HG03460 (cell line): ENCODE results near the gene CRYBG1.
"Not testable (repeated sequence)": the region's sequence is repeated elsewhere in the genome, so short reads cannot be mapped to it uniquely, and the experiment has no call there.

ENCODE experiments used
- ATAC-seq: cut with Tn5 transposase; IDR thresholded peaks from one replicate; pipeline ENCODE4 v1.9.1; 2021; ENCODE audit not compliant: unreplicated experiment

Gene CRYBG1

DNA sequence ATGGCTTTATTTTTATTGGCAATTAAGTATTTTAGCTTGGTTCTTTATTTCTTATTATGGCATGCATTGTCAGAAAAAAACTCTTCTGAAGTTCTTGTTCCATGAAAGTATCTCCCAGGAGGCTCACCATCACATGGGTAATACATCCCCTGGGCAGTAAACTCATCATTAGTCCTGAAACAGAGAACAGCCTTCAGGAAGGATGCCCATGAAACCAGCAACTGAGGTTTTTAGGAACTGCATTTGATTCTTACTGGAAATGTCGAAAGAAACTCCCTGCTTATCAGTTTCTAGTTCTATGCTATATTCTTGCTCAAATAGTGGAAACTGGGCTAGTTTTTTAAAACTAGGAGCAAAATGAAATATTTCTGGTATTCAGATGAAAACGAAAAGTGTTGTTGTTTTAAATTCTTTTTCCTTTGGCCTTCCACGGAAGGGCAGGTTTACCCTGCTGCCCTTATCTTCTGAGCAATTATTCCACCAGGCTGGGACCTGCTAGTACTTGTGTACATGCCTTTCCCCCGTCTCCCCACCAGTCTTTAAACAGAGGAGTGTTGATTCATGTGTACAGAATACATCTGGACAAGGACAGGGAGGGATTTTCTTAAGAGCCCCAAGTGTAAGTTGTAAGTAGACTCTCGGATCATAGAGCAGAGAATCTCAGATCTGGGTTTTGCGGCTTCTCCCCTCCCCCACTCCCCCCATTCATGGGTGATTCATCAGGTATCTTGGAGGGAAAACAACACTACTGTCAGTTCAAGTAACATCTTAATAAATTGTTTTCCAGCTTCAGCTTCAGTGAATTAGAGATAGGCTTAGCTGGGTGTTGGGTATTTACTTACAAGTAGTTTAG, 187.3 kb downstream of the CRYBG1 start:
- no peak for ATAC-seq

- ATAC-seq: not testable (repeated sequence)
Observed at GRCh38 chr6:106548926-106549455, 188.5 kb downstream of the CRYBG1 start.

GRCh38 chr6:106549521-106549920, 189.0 kb downstream of the CRYBG1 start:
- ATAC-seq: no peak

DNA sequence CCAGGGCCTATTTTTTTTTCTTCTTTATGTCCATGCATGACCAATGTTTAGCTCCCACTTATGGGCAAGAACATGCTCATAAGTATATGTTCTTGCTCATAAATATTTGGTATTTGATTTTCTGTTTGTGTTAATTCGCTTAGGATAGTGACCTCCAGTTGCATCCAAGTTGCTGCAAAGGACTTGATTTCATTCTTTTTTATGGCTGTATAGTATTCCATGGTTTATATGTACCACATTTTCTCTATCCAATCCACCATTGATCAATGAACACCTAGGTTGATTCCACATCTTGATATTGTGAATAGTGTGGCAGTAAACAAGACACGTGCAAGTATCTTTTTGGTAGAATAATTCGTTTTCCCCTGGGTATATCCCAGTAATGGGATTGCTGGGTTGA, 190.6 kb downstream of the CRYBG1 start:
- ATAC-seq: no peak

- ATAC-seq: no peak
Observed at GRCh38 chr6:106553440-106553839, 192.9 kb downstream of the CRYBG1 start.

DNA sequence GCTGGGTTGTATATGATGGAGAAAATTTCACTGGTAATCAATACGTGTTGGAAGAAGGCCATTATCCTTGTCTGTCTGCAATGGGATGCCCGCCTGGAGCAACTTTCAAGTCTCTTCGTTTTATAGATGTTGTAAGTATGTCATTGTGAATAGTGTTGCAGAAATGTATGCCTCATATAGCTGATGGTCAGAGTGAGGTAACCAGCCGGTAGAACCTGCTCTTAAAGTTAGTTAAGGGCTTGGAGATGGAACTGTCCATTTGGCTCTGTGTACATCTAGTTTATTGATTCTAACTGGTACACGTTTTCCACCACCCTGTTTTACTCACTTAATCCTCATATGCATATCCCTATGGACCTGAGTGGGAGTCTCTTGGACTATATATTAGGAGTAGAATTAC, 195.2 kb downstream of the CRYBG1 start:
- no peak for ATAC-seq

GRCh38 chr6:106556368-106556960, 195.9 kb downstream of the CRYBG1 start:
- no peak for ATAC-seq

GRCh38 chr6:106557837-106558236, 197.3 kb downstream of the CRYBG1 start:
- ATAC-seq: no peak

GRCh38 chr6:106558364-106558763, 197.8 kb downstream of the CRYBG1 start:
- no peak for ATAC-seq

- ATAC-seq: not testable (repeated sequence)
Observed at GRCh38 chr6:106559659-106560058, 199.1 kb downstream of the CRYBG1 start.

DNA sequence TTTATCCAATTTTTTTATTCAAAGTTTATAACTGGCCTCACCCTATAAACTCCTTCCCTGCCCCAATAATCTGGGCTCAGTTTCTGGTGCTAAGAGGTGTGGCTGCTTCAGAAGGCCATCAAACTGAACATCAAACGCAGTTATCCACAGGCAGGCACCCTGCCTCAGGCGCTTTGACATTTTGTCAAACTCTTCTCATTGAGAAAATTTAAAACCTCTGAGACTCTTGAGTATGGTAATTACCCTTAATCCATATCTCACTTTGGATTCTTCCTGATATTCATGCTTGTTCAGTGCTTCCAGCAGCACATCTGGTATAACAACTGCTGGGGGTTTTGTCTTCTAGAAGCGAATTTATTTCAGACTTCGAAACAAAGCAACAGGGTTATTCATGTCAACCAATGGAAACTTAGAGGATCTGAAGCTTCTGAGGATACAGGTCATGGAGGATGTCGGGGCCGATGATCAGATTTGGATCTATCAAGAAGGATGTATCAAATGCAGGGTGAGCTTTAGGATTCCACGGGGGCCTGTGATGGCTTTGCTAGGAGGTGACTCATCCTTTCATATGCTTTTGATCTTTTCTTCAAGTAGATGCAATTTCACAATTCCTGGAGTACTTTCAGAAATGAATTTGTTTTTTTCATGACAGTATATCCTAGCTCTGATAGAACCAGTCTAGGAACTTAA, 200.6 kb downstream of the CRYBG1 start:
- no peak for ATAC-seq

DNA sequence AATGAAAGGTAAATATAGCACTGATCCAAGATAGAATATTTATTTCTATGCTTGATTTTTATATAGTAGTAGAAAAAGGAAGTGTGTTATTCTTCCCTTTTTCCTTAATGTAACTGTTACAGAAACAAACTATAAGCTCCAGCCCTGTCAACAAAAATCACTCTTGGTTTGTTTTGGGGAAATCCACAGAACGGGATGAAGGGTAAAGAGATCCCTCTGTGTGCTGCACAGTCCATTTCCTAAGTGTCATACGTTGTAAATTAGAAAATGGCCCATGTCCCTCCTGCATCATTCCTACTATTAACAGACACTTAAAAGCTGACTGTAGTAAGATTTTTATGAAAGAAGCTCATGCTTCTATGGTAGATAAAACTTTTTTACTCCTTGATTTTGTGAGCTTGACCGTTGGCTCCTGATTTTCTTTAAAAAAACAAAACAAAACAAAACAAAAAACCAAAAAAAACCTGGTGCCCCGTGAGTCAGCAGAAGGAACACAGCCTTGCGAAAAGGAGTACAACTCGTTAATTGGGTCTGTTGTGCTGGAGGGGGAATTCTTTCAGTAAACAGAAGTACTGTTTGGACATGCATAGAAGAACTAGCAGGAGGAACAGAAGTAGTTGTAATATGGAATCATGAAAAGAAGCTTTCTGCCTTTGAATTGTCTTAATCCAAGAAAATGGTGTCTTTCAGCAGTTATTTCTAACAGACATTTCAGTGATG, 201.3 kb downstream of the CRYBG1 start:
- ATAC-seq: no peak

DNA sequence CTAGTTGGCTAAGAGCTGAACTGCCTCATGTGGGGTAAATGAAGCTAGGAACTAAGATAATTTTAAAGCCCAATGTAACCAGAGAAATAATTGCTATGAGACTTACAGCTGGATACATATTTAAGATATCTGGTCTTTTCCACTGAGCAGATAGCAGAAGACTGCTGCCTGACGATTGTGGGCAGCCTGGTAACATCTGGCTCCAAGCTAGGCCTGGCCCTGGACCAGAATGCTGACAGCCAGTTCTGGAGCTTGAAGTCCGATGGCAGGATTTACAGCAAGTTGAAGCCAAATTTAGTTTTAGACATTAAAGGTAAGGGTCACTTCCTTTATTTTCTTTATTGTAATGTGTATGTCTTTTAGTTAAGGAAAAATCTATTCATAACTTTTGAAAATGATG, 203.1 kb downstream of the CRYBG1 start:
- no peak for ATAC-seq

- no peak for ATAC-seq
Observed at GRCh38 chr6:106564476-106564875, 204.0 kb downstream of the CRYBG1 start.

GRCh38 chr6:106568530-106568929, 208.0 kb downstream of the CRYBG1 start:
- ATAC-seq: no peak

DNA sequence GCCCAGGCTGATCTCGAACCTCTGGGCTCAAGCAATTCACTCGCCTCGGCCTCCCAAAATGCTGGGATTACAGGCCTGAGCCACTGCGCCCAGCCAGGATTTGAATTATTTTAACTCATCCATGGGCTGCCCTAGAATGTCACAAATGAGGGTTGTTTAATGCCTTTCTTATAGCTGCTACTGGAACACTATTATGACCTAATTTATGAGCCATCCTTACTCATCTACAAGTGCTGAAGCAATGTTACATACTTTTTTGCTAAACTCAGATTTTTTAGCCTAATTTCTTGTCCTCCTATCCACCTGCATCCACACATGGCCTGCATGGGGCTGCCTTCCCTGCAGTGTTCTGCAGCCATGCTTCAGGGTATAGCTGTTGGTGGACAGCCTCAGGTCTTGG, 208.9 kb downstream of the CRYBG1 start:
- ATAC-seq: no peak

DNA sequence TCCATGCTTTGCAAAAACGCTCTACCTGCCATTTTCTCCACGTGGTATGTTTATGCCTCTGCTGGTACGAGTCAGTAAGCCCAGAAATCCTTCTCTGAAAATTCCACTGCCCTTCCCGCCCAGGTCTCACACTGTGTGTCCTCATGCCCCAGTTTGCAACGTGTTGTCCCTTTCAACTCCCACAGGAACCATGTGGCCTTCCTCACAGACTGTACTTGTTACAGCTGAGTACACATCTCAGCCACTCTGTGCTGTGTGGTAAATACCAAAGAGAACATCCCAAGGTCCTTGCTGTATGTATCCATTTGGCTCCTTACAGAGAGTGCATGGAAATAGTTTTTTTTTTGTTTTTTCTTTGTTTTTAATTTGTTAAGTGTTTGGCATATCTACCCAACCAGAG, 211.9 kb downstream of the CRYBG1 start:
- no peak for ATAC-seq

DNA sequence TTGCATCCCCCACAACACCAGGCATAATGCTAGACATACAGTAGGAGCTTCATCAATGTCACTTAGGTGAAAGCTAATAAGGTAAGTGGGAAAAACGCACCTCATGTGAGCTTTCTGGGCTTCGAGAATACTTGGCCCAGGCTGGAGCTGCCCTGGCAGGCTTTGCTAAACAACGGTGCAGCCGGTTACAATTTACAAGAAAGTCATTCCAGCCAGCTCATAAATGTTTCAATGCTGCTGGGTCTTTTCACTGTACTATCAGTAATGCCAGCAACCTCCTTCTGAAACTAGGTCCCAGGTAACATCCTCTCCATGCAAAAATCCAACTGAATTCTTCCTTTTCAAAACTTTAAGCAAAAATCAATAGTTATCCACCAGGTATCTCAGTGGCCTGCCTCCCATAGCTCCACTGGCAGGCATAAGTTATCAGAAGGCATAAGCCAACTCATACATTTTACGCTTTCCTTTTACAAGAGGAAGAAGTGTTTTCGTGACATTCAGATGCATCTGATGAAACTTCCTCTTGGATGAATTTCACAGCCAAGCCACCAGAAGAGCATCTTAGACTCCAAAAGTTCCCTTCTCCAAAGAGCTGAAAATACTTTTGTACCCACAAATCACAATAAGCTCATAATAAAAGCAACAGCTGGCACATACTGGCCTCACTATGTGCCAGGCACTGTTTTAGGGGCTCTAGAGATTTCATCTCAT, 212.5 kb downstream of the CRYBG1 start:
- ATAC-seq: no peak

GRCh38 chr6:106574741-106575458, 214.4 kb downstream of the CRYBG1 start:
- no peak for ATAC-seq

GRCh38 chr6:106579281-106579680, 218.8 kb downstream of the CRYBG1 start:
- ATAC-seq: no peak
